HG03060 (cell line): Measurements from ENCODE around the gene XPOT.

Source experiments
- ATAC-seq: cut with Tn5 transposase; IDR thresholded peaks from one replicate; pipeline ENCODE4 v1.9.1; 2021; ENCODE audit warnings: low read depth, moderate number of reproducible peaks; ENCODE audit not compliant: unreplicated experiment

Gene XPOT

GRCh38 chr12:64413884-64414283, 9.7 kb downstream of the XPOT start:
- ATAC-seq: no peak

DNA sequence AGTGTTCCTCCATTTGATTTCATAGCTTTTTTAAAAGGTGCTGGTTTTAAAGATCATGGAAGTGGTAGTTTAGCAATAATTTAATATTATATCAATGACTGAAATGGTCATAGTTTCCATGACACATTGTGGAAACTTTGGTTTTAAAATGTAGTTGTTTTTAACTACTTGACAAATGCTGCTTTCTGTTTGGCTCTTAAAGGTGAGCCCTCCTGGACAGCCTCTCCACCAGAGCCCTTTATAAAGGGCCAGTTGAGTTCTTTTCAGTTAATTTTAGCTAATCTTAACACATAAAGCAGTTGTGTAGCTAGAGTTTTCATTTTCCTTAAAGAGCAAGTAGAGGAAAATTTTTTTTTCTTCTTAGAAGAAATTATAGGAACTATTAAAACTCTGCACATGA, 14.0 kb downstream of the XPOT start:
- ATAC-seq: no peak

GRCh38 chr12:64419696-64420095, 15.5 kb downstream of the XPOT start:
- ATAC-seq: no peak

DNA sequence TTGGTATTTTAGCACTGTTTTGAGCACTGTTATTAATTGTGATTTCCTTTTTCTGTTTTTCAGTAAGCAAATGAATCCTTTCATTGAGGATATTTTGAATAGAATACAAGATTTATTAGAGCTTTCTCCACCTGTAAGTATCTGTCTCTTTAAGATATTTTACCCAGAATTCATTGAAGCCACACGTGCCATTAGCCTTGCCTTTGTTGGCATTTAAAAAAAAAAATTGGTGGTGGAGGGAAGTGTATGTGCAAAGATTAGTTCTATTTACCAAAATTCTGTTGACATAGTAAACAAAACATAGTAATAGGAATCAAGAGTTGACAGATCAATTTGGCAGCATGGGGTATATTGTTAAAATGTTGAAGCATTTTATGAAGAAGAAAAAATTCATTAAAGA, 23.8 kb downstream of the XPOT start:
- ATAC-seq: no peak

- ATAC-seq: no peak
Observed at GRCh38 chr12:64428956-64429355, 24.8 kb downstream of the XPOT start.

GRCh38 chr12:64430886-64431285, 26.7 kb downstream of the XPOT start:
- ATAC-seq: no peak

GRCh38 chr12:64431791-64432190, 27.6 kb downstream of the XPOT start:
- no peak for ATAC-seq

- no peak for ATAC-seq
Observed at GRCh38 chr12:64433915-64434314, 29.7 kb downstream of the XPOT start.

DNA sequence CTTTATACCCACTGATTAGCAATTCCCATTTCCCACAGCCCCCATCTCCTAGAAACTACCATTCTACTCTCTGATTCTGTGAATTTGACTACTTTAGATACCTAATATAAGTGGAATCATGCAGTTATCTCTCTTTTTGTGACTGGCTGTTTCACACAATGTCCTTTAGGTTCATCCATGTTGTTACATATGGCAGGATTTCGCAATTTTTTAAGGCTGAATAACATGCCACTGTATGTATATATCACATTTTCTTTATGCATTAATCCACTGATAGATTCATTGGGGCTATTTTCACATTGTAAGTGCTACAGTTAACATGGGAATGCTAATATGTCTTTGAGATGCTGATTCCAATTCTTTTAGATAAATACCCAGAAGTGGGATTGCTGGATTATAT, 35.9 kb downstream of the XPOT start:
- no peak for ATAC-seq

DNA sequence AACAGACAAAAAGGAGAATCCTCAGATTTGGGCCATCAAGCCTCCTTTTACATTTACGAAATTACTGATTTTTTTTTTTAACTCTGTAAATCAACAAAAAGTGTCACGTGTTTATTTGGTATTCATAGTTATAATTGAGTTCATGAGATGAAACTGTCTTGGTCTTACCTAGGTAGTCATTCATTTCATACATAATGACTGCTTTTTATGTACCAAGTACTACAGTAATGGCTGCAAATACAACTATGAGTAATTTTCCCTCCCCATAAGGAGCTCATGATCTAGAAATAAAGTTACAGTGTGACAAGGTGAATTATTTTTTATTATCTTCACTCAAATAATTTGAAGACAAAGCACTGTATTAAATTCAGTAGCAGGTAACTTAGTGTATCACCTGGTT, 41.3 kb downstream of the XPOT start:
- ATAC-seq: no peak

DNA sequence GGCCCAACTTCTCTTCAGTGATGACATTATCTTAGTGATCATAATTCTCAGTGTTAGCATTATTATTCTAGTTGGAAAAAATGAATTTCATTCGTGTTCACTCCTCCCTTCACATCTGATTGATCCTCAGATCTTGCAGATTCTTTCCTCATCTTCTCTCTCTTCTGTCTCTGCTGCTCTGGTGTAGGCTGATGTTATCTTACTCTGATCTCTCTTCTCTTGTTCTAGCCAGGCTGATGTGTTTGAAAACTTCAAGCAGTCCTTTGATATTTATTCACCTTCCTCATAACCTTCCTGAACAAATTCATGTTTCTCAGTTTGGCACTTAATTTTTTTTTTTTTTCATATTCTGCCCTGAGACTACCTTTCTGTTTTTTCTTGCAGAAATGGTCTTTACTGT, 42.1 kb downstream of the XPOT start:
- no peak for ATAC-seq

- no peak for ATAC-seq
Observed at GRCh38 chr12:64450057-64450640, 46.0 kb downstream of the XPOT start.

GRCh38 chr12:64450711-64451486, 46.7 kb downstream of the XPOT start:
- ATAC-seq: no peak

- ATAC-seq: peak; percentile 55
Observed at GRCh38 chr12:64451687-64452558, 47.7 kb downstream of the XPOT start, which contains the start of gene TBK1. TBK1 (plus strand) TSS chr12:64452120; CDS start chr12:64455871, 3,751 bp downstream.

DNA sequence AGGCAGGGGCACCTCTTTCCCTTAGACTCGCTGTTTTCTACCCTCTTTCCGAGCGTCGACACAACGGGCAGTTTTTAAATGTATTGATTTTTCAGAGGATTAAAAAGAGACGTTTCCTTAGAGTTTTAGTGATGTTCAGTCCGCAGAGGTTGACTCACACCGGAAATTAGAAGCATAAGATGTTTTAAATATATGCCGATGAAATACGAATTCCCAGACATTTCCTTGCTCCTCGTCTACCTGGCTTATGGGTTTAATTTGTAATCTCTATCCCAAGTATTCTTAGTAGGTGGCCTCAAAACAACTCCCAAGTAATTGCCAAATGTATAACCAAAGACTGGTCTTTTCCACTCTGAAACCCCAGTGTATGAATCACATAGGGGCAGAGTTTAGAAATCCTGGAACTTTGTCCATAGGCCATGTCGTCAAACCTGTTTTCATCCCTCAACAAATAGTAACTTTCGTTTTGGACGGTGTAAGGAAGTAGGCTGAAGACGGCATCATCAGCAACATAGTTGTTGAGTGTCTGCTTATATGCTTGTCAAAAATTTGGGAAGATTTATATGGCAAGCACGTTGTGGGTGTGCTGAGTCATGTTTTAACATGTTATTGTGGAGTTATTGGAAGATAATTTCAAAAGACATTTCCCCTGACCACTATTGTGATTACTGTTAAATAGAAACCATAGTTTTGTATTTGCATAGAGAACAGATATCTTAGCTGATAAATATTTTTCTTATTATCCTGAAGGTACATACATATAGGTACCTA, 48.6 kb downstream of the XPOT start:
- ATAC-seq: no peak

DNA sequence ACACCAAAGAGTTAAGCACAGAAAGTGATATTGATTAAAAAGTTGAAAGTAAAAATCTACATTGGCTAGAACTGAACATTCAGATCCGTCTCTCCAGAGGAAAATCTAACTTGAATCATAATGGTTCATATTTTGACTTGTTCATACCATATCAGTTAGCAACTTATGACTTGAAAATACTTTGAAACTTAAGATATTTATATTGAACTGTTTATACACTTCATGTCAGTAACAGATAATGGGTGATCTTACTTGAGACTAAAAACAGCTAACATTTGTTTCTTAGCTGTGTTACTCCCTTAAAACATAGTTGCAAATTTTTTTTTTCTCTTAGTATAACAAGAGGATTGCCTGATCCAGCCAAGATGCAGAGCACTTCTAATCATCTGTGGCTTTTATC, 51.3 kb downstream of the XPOT start:
- no peak for ATAC-seq

DNA sequence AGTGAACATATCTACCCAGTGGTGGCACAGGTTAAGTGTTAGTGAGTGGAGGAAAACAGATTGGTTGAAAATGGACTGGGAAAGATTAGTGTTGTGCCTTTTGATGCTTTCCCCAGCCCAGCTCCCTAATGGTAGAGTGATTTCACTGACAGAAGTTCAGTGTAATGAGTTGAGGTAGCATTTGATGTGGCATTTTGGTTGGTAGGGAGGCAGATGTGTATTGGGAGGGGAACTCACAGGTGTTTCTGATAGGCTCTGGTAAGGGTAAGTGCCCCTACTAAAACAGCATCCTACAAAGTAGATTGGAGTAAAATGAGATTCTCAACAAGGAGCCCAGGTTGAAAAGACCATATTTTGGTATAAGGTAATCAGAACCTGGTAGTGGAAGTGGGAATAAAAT, 51.9 kb downstream of the XPOT start:
- ATAC-seq: no peak

DNA sequence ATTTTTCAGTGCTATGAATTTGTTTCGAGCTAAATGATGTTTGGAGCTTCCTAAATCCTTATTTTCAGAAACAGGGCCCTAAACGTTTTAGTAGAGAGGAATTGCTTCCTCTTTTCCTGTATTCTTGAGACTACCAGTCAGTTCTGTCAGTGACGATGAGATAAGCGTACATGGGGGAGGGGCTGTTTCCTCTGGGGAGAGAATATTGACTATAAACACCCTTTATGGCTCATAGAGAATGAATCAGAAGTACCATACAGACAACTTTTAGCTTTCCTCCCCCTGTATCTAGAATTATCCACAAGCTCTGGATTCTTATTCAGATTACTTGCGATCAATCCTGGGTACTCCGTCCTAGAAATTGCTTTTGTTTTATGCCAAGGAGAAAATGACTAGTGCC, 52.8 kb downstream of the XPOT start:
- no peak for ATAC-seq

- ATAC-seq: no peak
Observed at GRCh38 chr12:64457466-64457865, 53.3 kb downstream of the XPOT start.

- no peak for ATAC-seq
Observed at GRCh38 chr12:64457923-64458322, 53.7 kb downstream of the XPOT start.
